Measurements from ENCODE around the gene POU2F1. TPM values are rescaled to one million over a fixed set of nuclear protein-coding genes. Genes with fewer than 3 reads are reported as not detected.
"Not testable (repeated sequence)": the region's sequence is repeated elsewhere in the genome, so short reads cannot be mapped to it uniquely, and the experiment has no call there.

The POU2F1 gene
- total RNA-seq, 1 donor from 2014 or later: 36.1 TPM

GRCh38 chr1:167244244-167244643, 23.6 kb downstream of the POU2F1 start:
- Mint-ChIP-seq H3K36me3 (ENCODE audit: insufficient read depth) (peaks cover 4% of the 10 kb centered on the region), H3K9me3 (ENCODE audit: low read depth) (peaks cover 3% of the 10 kb centered on the region), H3K27me3 (no peaks in the 10 kb centered on the region), H3K4me1 (ENCODE audit: low read depth) (peaks cover 5% of the 10 kb centered on the region), H3K27ac (no peak overlapping the region), H3K4me3 (ENCODE audit: low read depth) (no peak overlapping the region)
- no peak for DNase-seq (ENCODE audit: low spot score, unreplicated experiment)
- no peak for TF ChIP-seq CTCF (IDR thresholded peaks at IDR 0.05; ENCODE audit: unreplicated experiment)

- not testable (repeated sequence) for H3K27me3 Mint-ChIP-seq; DNase-seq (ENCODE audit: low spot score, unreplicated experiment); H3K36me3 Mint-ChIP-seq (ENCODE audit: insufficient read depth); H3K27ac Mint-ChIP-seq; H3K4me1 Mint-ChIP-seq (ENCODE audit: low read depth); H3K4me3 Mint-ChIP-seq (ENCODE audit: low read depth); H3K9me3 Mint-ChIP-seq (ENCODE audit: low read depth)
These were observed 24.5 kb downstream of the POU2F1 start for GRCh38 chr1:167245168-167245567.

GRCh38 chr1:167246971-167247370, 26.3 kb downstream of the POU2F1 start:
- Mint-ChIP-seq H3K4me1 (ENCODE audit: low read depth) (peaks cover 8% of the 10 kb centered on the region), H3K4me3 (ENCODE audit: low read depth) (no peak overlapping the region), H3K27ac (no peak overlapping the region), H3K27me3 (no peaks in the 10 kb centered on the region), H3K9me3 (ENCODE audit: low read depth) (peaks cover 3% of the 10 kb centered on the region), H3K36me3 (ENCODE audit: insufficient read depth) (peaks cover 4% of the 10 kb centered on the region)
- no peak for DNase-seq (ENCODE audit: low spot score, unreplicated experiment)
- TF ChIP-seq CTCF (IDR thresholded peaks at IDR 0.05; ENCODE audit: unreplicated experiment): no peak

GRCh38 chr1:167247754-167248153, 27.1 kb downstream of the POU2F1 start:
- Mint-ChIP-seq H3K4me3 (ENCODE audit: low read depth) (no peak overlapping the region), H3K36me3 (ENCODE audit: insufficient read depth) (peaks cover 4% of the 10 kb centered on the region), H3K27me3 (no peaks in the 10 kb centered on the region), H3K9me3 (ENCODE audit: low read depth) (peaks cover 3% of the 10 kb centered on the region), H3K27ac (no peak overlapping the region), H3K4me1 (ENCODE audit: low read depth) (peaks cover 8% of the 10 kb centered on the region)
- TF ChIP-seq CTCF (IDR thresholded peaks at IDR 0.05; ENCODE audit: unreplicated experiment): no peak
- no peak for DNase-seq (ENCODE audit: low spot score, unreplicated experiment)

GRCh38 chr1:167248707-167249642, 28.3 kb downstream of the POU2F1 start:
- Mint-ChIP-seq H3K36me3 (ENCODE audit: insufficient read depth) (peaks cover 1% of the 10 kb centered on the region), H3K27ac (no peak overlapping the region), H3K27me3 (no peaks in the 10 kb centered on the region), H3K4me1 (ENCODE audit: low read depth) (peaks cover 8% of the 10 kb centered on the region), H3K9me3 (ENCODE audit: low read depth) (peaks cover 1% of the 10 kb centered on the region), H3K4me3 (ENCODE audit: low read depth) (no peak overlapping the region)
- DNase-seq (ENCODE audit: low spot score, unreplicated experiment): no peak
- no peak for TF ChIP-seq CTCF (IDR thresholded peaks at IDR 0.05; ENCODE audit: unreplicated experiment)

- Mint-ChIP-seq H3K36me3 (ENCODE audit: insufficient read depth) (no peaks in the 10 kb centered on the region), H3K4me1 (ENCODE audit: low read depth) (peaks cover 8% of the 10 kb centered on the region), H3K27me3 (no peaks in the 10 kb centered on the region), H3K27ac (no peak overlapping the region), H3K9me3 (ENCODE audit: low read depth) (no peaks in the 10 kb centered on the region), H3K4me3 (ENCODE audit: low read depth) (no peak overlapping the region)
- DNase-seq (ENCODE audit: low spot score, unreplicated experiment): no peak
- no peak for TF ChIP-seq CTCF (IDR thresholded peaks at IDR 0.05; ENCODE audit: unreplicated experiment)
These were observed 29.0 kb downstream of the POU2F1 start for GRCh38 chr1:167249702-167250101.
